HepG2 (cell line): Measurements from ENCODE around the gene MYRIP. TPM values are rescaled to one million over a fixed set of nuclear protein-coding genes. Genes with fewer than 3 reads are reported as not detected.

ENCODE experiments used
- ATAC-seq: fragments of 200-7000 bp; cut with Tn5 transposase; 3 replicates; pipeline ENCODE4 v1.9.1; 2020; ENCODE audit warnings: mild to moderate bottlenecking, moderate library complexity
- BruUV-seq: library from RNA; stranded (reverse); fragments of 400-500 nt; replicated peaks from 2 replicates; lab custom pipeline; 2021; lab: Mats Ljungman, UMichigan
- CTCF ChIA-PET: fragments of 300-600 bp; formaldehyde crosslinking; extraction: SDS; loops from one replicate; lab custom pipeline; 2021; ENCODE audit warnings: low total read pairs, inconsistent platforms, low intra/inter-chr PET ratio; lab: Yijun Ruan, JAX
- POLR2A ChIA-PET: fragments of 350-600 bp; sonication (Branson Sonifier 250); formaldehyde crosslinking; loops from one replicate; lab custom pipeline; 2020; ENCODE audit warnings: antibody characterized with exemption, inconsistent platforms; lab: Yijun Ruan, JAX
- DNase-seq: peaks from one replicate; pipeline ENCODE4 v3.0.0-alpha.2; 2015; ENCODE audit warnings: low spot score
- FAIRE-seq: peaks from 3 replicates; lab custom pipeline; 2011; peaks lifted over from hg19 to GRCh38; lab: Jason Lieb, UNC
- H2AFZ ChIP-seq: one replicate; pipeline ENCODE4 v1.6.1; 2011; ENCODE audit warnings: low read length, inconsistent platforms
- H3K27ac ChIP-seq: fragments of 300-600 bp; 3 replicates; pipeline ENCODE4 v1.8.0; 2011; ENCODE audit warnings: mixed run types, mild to moderate bottlenecking, mixed read lengths, low read length, inconsistent platforms; ENCODE audit not compliant: insufficient read depth; ENCODE audit errors: extremely low read length
- H3K27me3 ChIP-seq, 2 experiments: fragments of 200-600 bp in 1 of 2; 2 replicates in 1 of 2; 3 replicates in 1 of 2; pipeline versions ENCODE4 v1.6.0 to v1.8.0; 2011; ENCODE audit warnings: low read length in 2 of 2, mild to moderate bottlenecking in 2 of 2, moderate library complexity in 2 of 2, inconsistent platforms in 1 of 2; ENCODE audit not compliant: insufficient read depth in 2 of 2, control insufficient read depth in 1 of 2
- H3K36me3 ChIP-seq, 2 experiments: fragments of 200-600 bp in 1 of 2; replicated peaks in 1 of 2; 2 replicates in 1 of 2; 3 replicates in 1 of 2; pipeline versions ENCODE4 v1.5.1 to v1.8.0; 2011; ENCODE audit warnings: low read length in 2 of 2, inconsistent platforms in 1 of 2; ENCODE audit not compliant: insufficient read depth in 2 of 2, control insufficient read depth in 1 of 2
- H3K4me1 ChIP-seq: 2 replicates; pipeline ENCODE4 v1.5.1; 2012; ENCODE audit warnings: low read length, inconsistent platforms; ENCODE audit not compliant: insufficient read depth
- H3K4me2 ChIP-seq: 2 replicates; pipeline ENCODE4 v1.6.0; 2011; ENCODE audit warnings: low read depth, low read length, inconsistent platforms
- H3K4me3 ChIP-seq, 3 experiments: fragments of 200-600 bp in 1 of 3; sonication (generic), shearing (Covaris generic) in 1 of 3; replicated peaks in 1 of 3; 2 replicates each; pipeline ENCODE4 v1.5.1; 2011 to 2016; ENCODE audit warnings: low read length in 3 of 3, inconsistent platforms in 2 of 3, low read depth in 2 of 3, mild to moderate bottlenecking in 2 of 3, control low read depth in 1 of 3, mixed read lengths in 1 of 3; ENCODE audit not compliant: insufficient read depth in 1 of 3
- H3K79me2 ChIP-seq: one replicate; pipeline ENCODE4 v1.6.1; 2011; ENCODE audit warnings: low read length, inconsistent platforms; ENCODE audit not compliant: insufficient read depth
- H3K9ac ChIP-seq: 2 replicates; pipeline ENCODE4 v1.6.0; 2011; ENCODE audit warnings: mild to moderate bottlenecking, low read depth, low read length, inconsistent platforms; ENCODE audit not compliant: insufficient read depth
- H3K9me3 ChIP-seq: 2 replicates; pipeline ENCODE4 v1.5.1; 2012; ENCODE audit warnings: mild to moderate bottlenecking, low read length
- H4K20me1 ChIP-seq: 2 replicates; pipeline ENCODE4 v1.6.0; 2011; ENCODE audit warnings: inconsistent platforms, mild to moderate bottlenecking, low read length, moderate library complexity; ENCODE audit not compliant: insufficient read depth
- AKNA ChIP-seq: sonication (generic); formaldehyde crosslinking; IDR thresholded peaks from 2 replicates; pipeline ENCODE4 v1.4.0; 2020; ENCODE audit warnings: missing genetic modification reagents, borderline replicate concordance
- ETV6 ChIP-seq: sonication (generic); formaldehyde crosslinking; conservative IDR thresholded peaks from 2 replicates; pipeline ENCODE4 v1.4.0; 2020; ENCODE audit warnings: missing genetic modification reagents
- GLI4 ChIP-seq: sonication (generic); formaldehyde crosslinking; IDR thresholded peaks from 2 replicates; pipeline ENCODE4 v1.5.1; 2020; ENCODE audit warnings: missing genetic modification reagents, mild to moderate bottlenecking, moderate library complexity, borderline replicate concordance
- HOXA7 ChIP-seq: sonication (generic); formaldehyde crosslinking; IDR thresholded peaks from 2 replicates; pipeline ENCODE4 v1.8.1; 2022; ENCODE audit warnings: mild to moderate bottlenecking, missing genetic modification reagents, moderate library complexity
- KAT2B ChIP-seq: fragments of 150-350 bp; IDR thresholded peaks from 2 replicates; pipeline ENCODE4 v1.6.1; 2014; ENCODE audit warnings: low read depth, low read length, borderline replicate concordance
- KDM5B ChIP-seq: sonication (generic); formaldehyde crosslinking; IDR thresholded peaks from 2 replicates; pipeline ENCODE4 v1.4.0; 2020; ENCODE audit warnings: missing genetic modification reagents, mild to moderate bottlenecking, borderline replicate concordance
- SRSF1 ChIP-seq: fragments of 200-400 bp; formaldehyde crosslinking; optimal IDR thresholded peaks from 2 replicates; pipeline ENCODE3; 2017; ENCODE audit warnings: mild to moderate bottlenecking, low read depth, low read length, moderate library complexity
- SSRP1 ChIP-seq: IDR thresholded peaks from 2 replicates; pipeline ENCODE4 v1.6.1; 2016; ENCODE audit warnings: control low read depth
- TCF12 ChIP-seq, 2 experiments: fragments of 450-650 bp in 1 of 2; sonication (generic) in 1 of 2; formaldehyde crosslinking in 1 of 2; IDR thresholded peaks; 2 replicates each; pipeline versions ENCODE4 v1.6.1 to v1.8.0; 2017 to 2022; ENCODE audit warnings: antibody characterized with exemption in 1 of 2, mild to moderate bottlenecking in 1 of 2, missing genetic modification reagents in 1 of 2, moderate library complexity in 1 of 2
- ZNF12 ChIP-seq: sonication (generic); formaldehyde crosslinking; IDR thresholded peaks from 2 replicates; pipeline ENCODE4 v1.5.0; 2020; ENCODE audit warnings: missing genetic modification reagents
- ZNF34 ChIP-seq: sonication (generic); formaldehyde crosslinking; IDR thresholded peaks from 2 replicates; pipeline ENCODE4 v1.4.0; 2020; ENCODE audit warnings: mild to moderate bottlenecking, missing genetic modification reagents, borderline replicate concordance
- ZNF841 ChIP-seq: sonication (generic); formaldehyde crosslinking; IDR thresholded peaks from 2 replicates; pipeline ENCODE4 v1.8.1; 2023; ENCODE audit warnings: missing genetic modification reagents, borderline replicate concordance
- WGBS: methylation state at CpG from one replicate; pipeline ENCODE4 v1.1.6; 2017; ENCODE audit warnings: low lambda C conversion rate; 5-methylcytosine and 5-hydroxymethylcytosine counted together
- in situ Hi-C: cut with HindIII; loops from 2 replicates; pipeline ENCODE4 v1.10.0; 2017; ENCODE audit warnings: low pct_unique_long_range_greater_than_20kb; ENCODE audit not compliant: extremely low pct_ligation_motif_present
- intact Hi-C: fragments of 100-400 bp; cut with micrococcal nuclease; formaldehyde crosslinking; loops from one replicate; pipeline ENCODE4 v1.10.0; 2022; ENCODE audit not compliant: unreplicated experiment
- polyA plus RNA-seq, 8 experiments: library from polyadenylated mRNA; depleted of rRNA in 3 of 8; stranded (reverse) in 7 of 8; unstranded in 1 of 8; fragments of >200 nt; fragmentation: Illumina TruSeq in 4 of 8; extraction: Trizol in 4 of 8; gene quantifications; 2 replicates each; pipeline versions ENCODE4 v1.2.1 to v1.2.3, GENCODE V29; 2011 to 2016; ENCODE audit warnings: low read depth in 4 of 8, missing spikeins in 1 of 8, mixed read lengths in 1 of 8; ENCODE audit not compliant: insufficient read depth in 1 of 8
- total RNA-seq, 5 experiments: library from RNA; depleted of rRNA; stranded (reverse); fragments of >200 nt; fragmentation: Illumina TruSeq; extraction: Trizol; gene quantifications; 2 replicates each; pipeline ENCODE4 v1.2.3, GENCODE V29; 2016; ENCODE audit warnings: low read depth in 1 of 5
- TF ChIP-seq, protein P1 (sequence below): sonication (generic); formaldehyde crosslinking; IDR thresholded peaks from 2 replicates; pipeline ENCODE4 v1.5.1; 2020; ENCODE audit warnings: mild to moderate bottlenecking, missing genetic modification reagents, borderline replicate concordance
- TF ChIP-seq, protein P2 (sequence below): sonication (generic); formaldehyde crosslinking; IDR thresholded peaks from 2 replicates; pipeline ENCODE4 v1.8.1; 2023; ENCODE audit warnings: mild to moderate bottlenecking, inconsistent platforms, moderate library complexity, missing genetic modification reagents, borderline replicate concordance

Gene MYRIP
- total and polyA plus RNA-seq, 2 of the 13 experiments (the other 11 are each of a cell fraction or from before 2014, with no cell fraction given) = 0.64 to 0.84 TPM

- CTCF ChIA-PET = no interaction called here
- no peak overlapping the region for H3K27ac ChIP-seq
- no TSS peak for BruUV-seq
- TF ChIP-seq ZNF841 (no peak), ETV6 (CRISPR knock-in tag) (no peak), TCF12 (IDR thresholded peaks at IDR 0.05) (no peak), TCF12 (CRISPR knock-in tag; IDR thresholded peaks at IDR 0.05) (no peak), KDM5B (CRISPR knock-in tag) (no peak), ZNF12 (CRISPR knock-in tag) (no peak), AKNA (CRISPR knock-in tag) (no peak), HOXA7 (CRISPR knock-in tag) (no peak), KAT2B (no peak), SRSF1 (no peak), ZNF34 (CRISPR knock-in tag) (no peak), SSRP1 (no peak), GLI4 (CRISPR knock-in tag) (no peak)
- TF ChIP-seq, protein P1, sequence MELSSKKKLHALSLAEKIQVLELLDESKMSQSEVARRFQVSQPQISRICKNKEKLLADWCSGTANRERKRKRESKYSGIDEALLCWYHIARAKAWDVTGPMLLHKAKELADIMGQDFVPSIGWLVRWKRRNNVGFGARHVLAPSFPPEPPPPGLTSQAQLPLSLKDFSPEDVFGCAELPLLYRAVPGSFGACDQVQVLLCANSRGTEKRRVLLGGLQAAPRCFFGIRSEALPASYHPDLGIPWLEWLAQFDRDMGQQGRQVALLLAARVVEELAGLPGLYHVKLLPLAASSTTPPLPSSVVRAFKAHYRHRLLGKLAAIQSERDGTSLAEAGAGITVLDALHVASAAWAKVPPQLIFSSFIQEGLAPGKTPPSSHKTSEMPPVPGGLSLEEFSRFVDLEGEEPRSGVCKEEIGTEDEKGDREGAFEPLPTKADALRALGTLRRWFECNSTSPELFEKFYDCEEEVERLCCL (CRISPR knock-in tag) = no peak
- TF ChIP-seq, protein P2, sequence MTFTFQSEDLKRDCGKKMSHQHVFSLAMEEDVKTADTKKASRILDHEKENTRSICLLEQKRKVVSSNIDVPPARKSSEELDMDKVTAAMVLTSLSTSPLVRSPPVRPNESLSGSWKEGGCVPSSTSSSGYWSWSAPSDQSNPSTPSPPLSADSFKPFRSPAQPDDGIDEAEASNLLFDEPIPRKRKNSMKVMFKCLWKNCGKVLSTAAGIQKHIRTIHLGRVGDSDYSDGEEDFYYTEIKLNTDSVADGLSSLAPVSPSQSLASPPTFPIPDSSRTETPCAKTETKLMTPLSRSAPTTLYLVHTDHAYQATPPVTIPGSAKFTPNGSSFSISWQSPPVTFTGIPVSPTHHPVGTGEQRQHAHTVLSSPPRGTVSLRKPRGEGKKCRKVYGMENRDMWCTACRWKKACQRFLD (CRISPR knock-in tag) = no peak
These were observed 24.5 kb upstream of the MYRIP start for GRCh38 chr3:39784922-39785321.

More at GRCh38 chr3:39784922-39785321, 24.5 kb upstream of the MYRIP start:
- ATAC-seq = no peak
- H4K20me1 ChIP-seq = no peaks in the 10 kb centered on the region
- H3K27me3 ChIP-seq = no peaks in the 10 kb centered on the region
- H3K4me1 ChIP-seq = peaks cover 16% of the 10 kb centered on the region
- 82% methylated on average over 1 of the region's 1 CpG for WGBS
- intact Hi-C loops = no loop called here
- H3K9ac ChIP-seq = no peak overlapping the region
- H3K79me2 ChIP-seq = no peaks in the 10 kb centered on the region
- no peak overlapping the region for H3K4me2 ChIP-seq
- no peak overlapping the region for H3K4me3 ChIP-seq
- no peaks in the 10 kb centered on the region for H3K9me3 ChIP-seq
- H2AFZ ChIP-seq = no peak overlapping the region
- POLR2A ChIA-PET = no interaction called here
- no peak for DNase-seq
- H3K36me3 ChIP-seq = no peaks in the 10 kb centered on the region
- in situ Hi-C loops = no loop called here
- FAIRE-seq = no peak
